Ishikawa (cell line): ENCODE measurements around the gene GRIK4.

Experiments used
- CEBPB ChIP-seq: IDR thresholded peaks from 2 replicates; pipeline ENCODE4 v1.6.1; 2012
- CREB1 ChIP-seq: IDR thresholded peaks from 2 replicates; pipeline ENCODE4 v1.6.1; 2012; ENCODE audit warnings: low read depth
- EGR1 ChIP-seq: IDR thresholded peaks from 2 replicates; pipeline ENCODE4 v1.6.1; 2012
- EP300 ChIP-seq: IDR thresholded peaks from 2 replicates; pipeline ENCODE4 v1.6.1; 2012; ENCODE audit warnings: borderline replicate concordance
- FOXM1 ChIP-seq: IDR thresholded peaks from 2 replicates; pipeline ENCODE4 v1.6.1; 2012; ENCODE audit warnings: low read depth, borderline replicate concordance
- TAF1 ChIP-seq: IDR thresholded peaks from 2 replicates; pipeline ENCODE4 v1.6.1; 2012; ENCODE audit warnings: low read depth, mild to moderate bottlenecking
- YY1 ChIP-seq: IDR thresholded peaks from 2 replicates; pipeline ENCODE4 v1.6.1; 2012; ENCODE audit warnings: low read depth
- TF ChIP-seq, protein P1 (sequence below): IDR thresholded peaks from 2 replicates; pipeline ENCODE4 v1.6.1; 2012
- TF ChIP-seq, protein P2 (sequence below): IDR thresholded peaks from 2 replicates; pipeline ENCODE4 v1.6.1; 2012; ENCODE audit warnings: low read depth, mild to moderate bottlenecking

DNA sequence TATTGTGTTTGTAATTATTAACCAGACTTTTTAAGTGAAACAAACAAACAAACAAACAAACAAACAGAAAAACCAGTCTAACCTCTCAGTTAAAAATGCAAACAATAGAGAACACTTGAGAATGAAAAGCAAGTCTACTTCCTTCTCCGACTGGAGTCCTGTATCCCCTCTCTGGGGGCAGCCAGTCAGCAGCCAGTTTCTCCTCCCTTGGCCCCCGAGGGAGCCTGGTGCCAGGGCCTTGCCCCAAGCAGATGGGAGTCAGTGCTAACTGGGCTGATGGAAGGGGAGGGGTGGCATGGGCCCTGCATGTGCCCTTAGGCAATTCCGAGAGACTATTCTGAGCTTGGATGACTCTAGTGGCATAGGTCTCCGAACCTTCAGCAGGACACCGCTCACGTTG is 137.2 kb downstream of the GRIK4 start:
- no peak for TF ChIP-seq EP300
- no peak for TF ChIP-seq CEBPB
- TF ChIP-seq, protein P1, sequence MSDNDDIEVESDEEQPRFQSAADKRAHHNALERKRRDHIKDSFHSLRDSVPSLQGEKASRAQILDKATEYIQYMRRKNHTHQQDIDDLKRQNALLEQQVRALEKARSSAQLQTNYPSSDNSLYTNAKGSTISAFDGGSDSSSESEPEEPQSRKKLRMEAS: no peak
- TF ChIP-seq, protein P2, sequence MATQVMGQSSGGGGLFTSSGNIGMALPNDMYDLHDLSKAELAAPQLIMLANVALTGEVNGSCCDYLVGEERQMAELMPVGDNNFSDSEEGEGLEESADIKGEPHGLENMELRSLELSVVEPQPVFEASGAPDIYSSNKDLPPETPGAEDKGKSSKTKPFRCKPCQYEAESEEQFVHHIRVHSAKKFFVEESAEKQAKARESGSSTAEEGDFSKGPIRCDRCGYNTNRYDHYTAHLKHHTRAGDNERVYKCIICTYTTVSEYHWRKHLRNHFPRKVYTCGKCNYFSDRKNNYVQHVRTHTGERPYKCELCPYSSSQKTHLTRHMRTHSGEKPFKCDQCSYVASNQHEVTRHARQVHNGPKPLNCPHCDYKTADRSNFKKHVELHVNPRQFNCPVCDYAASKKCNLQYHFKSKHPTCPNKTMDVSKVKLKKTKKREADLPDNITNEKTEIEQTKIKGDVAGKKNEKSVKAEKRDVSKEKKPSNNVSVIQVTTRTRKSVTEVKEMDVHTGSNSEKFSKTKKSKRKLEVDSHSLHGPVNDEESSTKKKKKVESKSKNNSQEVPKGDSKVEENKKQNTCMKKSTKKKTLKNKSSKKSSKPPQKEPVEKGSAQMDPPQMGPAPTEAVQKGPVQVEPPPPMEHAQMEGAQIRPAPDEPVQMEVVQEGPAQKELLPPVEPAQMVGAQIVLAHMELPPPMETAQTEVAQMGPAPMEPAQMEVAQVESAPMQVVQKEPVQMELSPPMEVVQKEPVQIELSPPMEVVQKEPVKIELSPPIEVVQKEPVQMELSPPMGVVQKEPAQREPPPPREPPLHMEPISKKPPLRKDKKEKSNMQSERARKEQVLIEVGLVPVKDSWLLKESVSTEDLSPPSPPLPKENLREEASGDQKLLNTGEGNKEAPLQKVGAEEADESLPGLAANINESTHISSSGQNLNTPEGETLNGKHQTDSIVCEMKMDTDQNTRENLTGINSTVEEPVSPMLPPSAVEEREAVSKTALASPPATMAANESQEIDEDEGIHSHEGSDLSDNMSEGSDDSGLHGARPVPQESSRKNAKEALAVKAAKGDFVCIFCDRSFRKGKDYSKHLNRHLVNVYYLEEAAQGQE: no peak
- TF ChIP-seq TAF1: no peak
- TF ChIP-seq EGR1: no peak
- no peak for TF ChIP-seq CREB1
- TF ChIP-seq FOXM1: no peak
- TF ChIP-seq YY1: no peak
